ENCODE results near the gene ARL2BP.

ARL2BP gene

DNA sequence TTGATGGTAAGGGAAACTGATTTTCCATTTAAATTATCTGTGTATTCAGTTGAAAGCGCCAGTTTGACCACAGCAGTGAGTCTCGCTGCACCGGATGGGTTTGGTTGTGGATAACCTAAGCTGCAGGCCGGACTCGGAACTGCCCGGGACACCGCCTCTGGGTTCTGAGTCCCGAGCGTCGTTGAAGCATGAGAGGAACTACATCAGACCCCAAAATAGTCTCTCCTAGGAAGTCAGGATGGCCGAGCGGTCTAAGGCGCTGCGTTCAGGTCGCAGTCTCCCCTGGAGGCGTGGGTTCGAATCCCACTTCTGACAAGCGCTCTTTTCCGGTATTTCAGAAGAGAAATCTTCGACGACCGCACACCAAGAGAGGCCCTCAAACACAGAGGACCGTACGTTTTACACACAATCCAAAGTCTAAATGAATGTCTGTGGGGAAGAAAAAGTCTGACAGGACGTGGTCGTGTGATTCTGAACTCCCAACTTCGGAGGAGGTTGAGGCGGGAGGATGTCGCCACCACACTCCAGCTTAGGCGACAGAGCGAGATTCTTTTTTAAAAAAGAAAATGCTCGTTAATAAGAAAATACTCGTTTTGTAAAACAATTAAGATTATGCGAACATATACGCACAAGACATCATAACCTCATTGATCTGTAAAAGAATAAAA is 54.8 kb downstream of the ARL2BP start:
- TF ChIP-seq, protein P1, sequence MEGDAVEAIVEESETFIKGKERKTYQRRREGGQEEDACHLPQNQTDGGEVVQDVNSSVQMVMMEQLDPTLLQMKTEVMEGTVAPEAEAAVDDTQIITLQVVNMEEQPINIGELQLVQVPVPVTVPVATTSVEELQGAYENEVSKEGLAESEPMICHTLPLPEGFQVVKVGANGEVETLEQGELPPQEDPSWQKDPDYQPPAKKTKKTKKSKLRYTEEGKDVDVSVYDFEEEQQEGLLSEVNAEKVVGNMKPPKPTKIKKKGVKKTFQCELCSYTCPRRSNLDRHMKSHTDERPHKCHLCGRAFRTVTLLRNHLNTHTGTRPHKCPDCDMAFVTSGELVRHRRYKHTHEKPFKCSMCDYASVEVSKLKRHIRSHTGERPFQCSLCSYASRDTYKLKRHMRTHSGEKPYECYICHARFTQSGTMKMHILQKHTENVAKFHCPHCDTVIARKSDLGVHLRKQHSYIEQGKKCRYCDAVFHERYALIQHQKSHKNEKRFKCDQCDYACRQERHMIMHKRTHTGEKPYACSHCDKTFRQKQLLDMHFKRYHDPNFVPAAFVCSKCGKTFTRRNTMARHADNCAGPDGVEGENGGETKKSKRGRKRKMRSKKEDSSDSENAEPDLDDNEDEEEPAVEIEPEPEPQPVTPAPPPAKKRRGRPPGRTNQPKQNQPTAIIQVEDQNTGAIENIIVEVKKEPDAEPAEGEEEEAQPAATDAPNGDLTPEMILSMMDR (IDR thresholded peaks at IDR 0.05; ENCODE audit: control extremely low read depth, extremely low read depth, low read depth, missing control alignments): no peak
- CTCF ChIA-PET: interaction anchor here (0.6 to 11.1 kb wide), 45 partner anchors 8 to 276 kb away, joined by 3 to 454 read pairs (median 4); partner anchors contain the start of genes ARL2BP, CCDC102A, CCL17 and CIAPIN1
- peak; percentile 78 for DNase-seq (ENCODE audit: extremely low spot score)
- POLR2A ChIA-PET: interaction anchor here (0.6 to 1.1 kb wide), 2 partner anchors 70 to 118 kb away, joined by 3 read pairs; no protein-coding TSS in a partner anchor

DNA sequence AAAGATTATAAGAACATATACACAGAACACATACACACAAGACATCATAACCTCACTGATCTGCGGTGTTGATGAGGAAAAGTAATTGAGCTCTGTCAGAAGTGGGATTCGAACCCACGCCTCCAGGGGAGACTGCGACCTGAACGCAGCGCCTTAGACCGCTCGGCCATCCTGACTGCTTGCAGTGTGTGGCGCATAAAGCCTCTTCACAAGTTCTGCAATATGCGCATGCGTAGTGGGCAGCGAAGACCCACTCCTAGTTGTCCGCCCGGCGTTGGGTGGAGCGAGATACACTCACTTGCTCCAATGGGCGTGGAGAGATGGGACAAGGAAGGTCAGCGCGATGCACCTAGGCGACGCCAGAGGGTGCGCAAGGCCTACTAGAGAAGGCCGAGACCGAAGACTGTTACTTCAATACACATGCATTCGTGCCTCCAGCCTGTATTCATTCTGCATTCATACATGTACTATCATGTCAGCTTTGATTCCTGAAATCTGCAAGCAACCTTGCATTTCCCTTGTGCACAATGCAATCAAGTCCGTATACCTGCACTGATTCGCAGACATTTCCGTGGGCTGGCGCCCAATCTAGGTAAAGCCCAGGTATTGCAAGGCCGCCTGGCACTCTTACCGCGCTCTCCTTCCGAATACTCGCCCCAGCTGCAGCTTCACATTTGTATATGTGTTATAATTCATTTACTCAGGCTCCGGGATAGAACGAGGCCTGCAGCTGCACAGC is 55.5 kb downstream of the ARL2BP start:
- TF ChIP-seq, protein P1 (IDR thresholded peaks at IDR 0.05; ENCODE audit: control extremely low read depth, extremely low read depth, low read depth, missing control alignments): peak; percentile 96
- ChIA-PET POLR2A (interaction anchor here (0.5 to 1.1 kb wide), 3 partner anchors 70 to 701 kb away, joined by 3 to 6 read pairs (median 3); no protein-coding TSS in a partner anchor), CTCF (interaction anchor here (0.6 to 11.1 kb wide), 46 partner anchors 8 to 275 kb away, joined by 3 to 454 read pairs (median 4); partner anchors contain the start of genes ARL2BP, CCDC102A, CCL17 and CIAPIN1)
- peak; percentile 95 for DNase-seq (ENCODE audit: extremely low spot score)

DNA sequence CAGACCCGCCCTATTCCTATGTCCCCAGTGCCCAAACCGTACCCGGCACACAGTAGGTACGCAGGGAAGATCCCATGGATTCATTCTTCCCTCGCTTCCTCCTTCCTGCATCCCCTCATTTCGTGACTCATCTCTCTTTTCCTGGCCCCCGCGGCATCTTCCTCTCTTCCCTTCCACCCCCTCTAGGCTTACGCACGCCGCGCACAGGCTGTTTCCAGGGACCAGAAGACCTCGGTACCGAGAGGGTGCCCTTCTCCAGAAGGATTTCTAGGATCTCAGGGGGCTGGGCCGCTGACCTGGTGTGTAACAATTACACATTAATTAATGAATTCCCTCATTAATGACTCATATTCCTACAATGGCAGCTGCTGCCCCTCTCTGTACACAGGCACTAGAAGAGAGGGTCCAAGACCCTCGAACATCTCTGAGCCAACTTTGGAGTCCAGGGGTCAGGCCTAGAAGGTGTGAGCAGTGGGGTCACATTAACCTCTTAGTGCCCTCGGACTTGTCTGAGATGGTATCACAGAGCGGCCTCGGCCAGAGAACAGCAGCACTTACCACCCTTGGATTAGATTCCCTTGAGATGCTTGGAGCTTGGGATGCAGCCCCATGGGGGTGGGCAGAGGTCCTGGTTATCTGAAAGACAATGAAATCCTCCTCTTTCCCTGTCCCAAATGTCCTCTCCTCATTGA is 56.2 kb downstream of the ARL2BP start:
- TF ChIP-seq, protein P1 (IDR thresholded peaks at IDR 0.05; ENCODE audit: control extremely low read depth, extremely low read depth, low read depth, missing control alignments): no peak
- DNase-seq (ENCODE audit: extremely low spot score): no peak
- ChIA-PET POLR2A (interaction anchor here (0.6 kb wide), 1 partner anchor 701 kb away, joined by 3 read pairs; no protein-coding TSS in a partner anchor), CTCF (interaction anchor here (0.8 to 11.1 kb wide), 36 partner anchors 9 to 256 kb away, joined by 3 to 454 read pairs (median 4); partner anchors contain the start of genes ARL2BP, CCL17 and CX3CL1)

All from GM10248 (cell line).